Parathyroid adenoma (tissue), 2 donors: ENCODE results near the gene UBE3A.

ENCODE experiments used
- H2AFZ ChIP-seq: fragments of 300-600 bp; sonication (generic); one replicate; pipeline ENCODE4 v1.7.0; 2017; ENCODE audit warnings: antibody characterized with exemption, mild to moderate bottlenecking
- H3K27ac ChIP-seq: fragments of 300-600 bp; sonication (generic); one replicate; pipeline ENCODE4 v1.7.0; 2017
- H3K27me3 ChIP-seq: fragments of 300-600 bp; sonication (generic); one replicate; pipeline ENCODE4 v1.7.0; 2017; ENCODE audit warnings: low read length; ENCODE audit not compliant: control insufficient read depth, insufficient read depth
- H3K36me3 ChIP-seq: fragments of 300-600 bp; sonication (generic); one replicate; pipeline ENCODE4 v1.7.0; 2017; ENCODE audit warnings: low read length; ENCODE audit not compliant: control insufficient read depth, insufficient read depth
- H3K4me1 ChIP-seq: fragments of 300-600 bp; sonication (generic); one replicate; pipeline ENCODE4 v1.7.0; 2017; ENCODE audit warnings: control low read depth
- H3K4me2 ChIP-seq: fragments of 300-600 bp; sonication (generic); one replicate; pipeline ENCODE4 v1.7.0; 2017; ENCODE audit warnings: low read length
- H3K4me3 ChIP-seq: fragments of 300-600 bp; sonication (generic); one replicate; pipeline ENCODE4 v1.7.0; 2017; ENCODE audit warnings: low read depth, low read length
- H3K79me2 ChIP-seq: fragments of 300-600 bp; sonication (generic); one replicate; pipeline ENCODE4 v1.7.0; 2017; ENCODE audit warnings: control low read depth
- H3K9ac ChIP-seq: fragments of 300-600 bp; sonication (generic); one replicate; pipeline ENCODE4 v1.7.0; 2017; ENCODE audit warnings: mild to moderate bottlenecking
- H3K9me3 ChIP-seq: fragments of 300-600 bp; sonication (generic); one replicate; pipeline ENCODE4 v1.7.0; 2017; ENCODE audit warnings: low read length; ENCODE audit not compliant: control insufficient read depth
- TF ChIP-seq, protein P1 (sequence below): fragments of 300-600 bp; sonication (generic); IDR thresholded peaks from one replicate; pipeline ENCODE4 v1.7.0; 2017; ENCODE audit warnings: antibody characterized with exemption, mild to moderate bottlenecking
- donor health status: primary hyperparathyroidism.

The UBE3A gene

DNA sequence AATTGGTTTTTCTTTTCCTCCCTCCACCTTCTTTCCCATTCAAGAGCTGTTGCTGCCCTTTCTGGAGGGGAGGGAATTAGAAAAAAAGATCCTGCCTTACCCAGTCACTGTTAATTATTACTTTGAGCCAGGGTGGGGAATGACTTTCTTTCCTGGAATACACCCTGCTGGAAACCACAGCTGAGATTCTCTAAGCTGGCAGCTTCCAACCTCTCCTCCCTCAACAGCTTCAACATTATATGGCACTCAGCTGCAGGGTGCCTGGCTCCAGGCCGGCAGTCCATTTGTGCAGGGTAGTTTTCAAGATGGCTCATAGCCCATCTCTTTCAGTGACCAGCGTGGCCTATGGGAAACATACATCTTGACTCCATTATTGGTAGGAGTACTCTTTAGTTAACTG is 105.8 kb downstream of the UBE3A start:
- H3K4me1 ChIP-seq, result no peaks in the 10 kb centered on the region
- TF ChIP-seq, protein P1, sequence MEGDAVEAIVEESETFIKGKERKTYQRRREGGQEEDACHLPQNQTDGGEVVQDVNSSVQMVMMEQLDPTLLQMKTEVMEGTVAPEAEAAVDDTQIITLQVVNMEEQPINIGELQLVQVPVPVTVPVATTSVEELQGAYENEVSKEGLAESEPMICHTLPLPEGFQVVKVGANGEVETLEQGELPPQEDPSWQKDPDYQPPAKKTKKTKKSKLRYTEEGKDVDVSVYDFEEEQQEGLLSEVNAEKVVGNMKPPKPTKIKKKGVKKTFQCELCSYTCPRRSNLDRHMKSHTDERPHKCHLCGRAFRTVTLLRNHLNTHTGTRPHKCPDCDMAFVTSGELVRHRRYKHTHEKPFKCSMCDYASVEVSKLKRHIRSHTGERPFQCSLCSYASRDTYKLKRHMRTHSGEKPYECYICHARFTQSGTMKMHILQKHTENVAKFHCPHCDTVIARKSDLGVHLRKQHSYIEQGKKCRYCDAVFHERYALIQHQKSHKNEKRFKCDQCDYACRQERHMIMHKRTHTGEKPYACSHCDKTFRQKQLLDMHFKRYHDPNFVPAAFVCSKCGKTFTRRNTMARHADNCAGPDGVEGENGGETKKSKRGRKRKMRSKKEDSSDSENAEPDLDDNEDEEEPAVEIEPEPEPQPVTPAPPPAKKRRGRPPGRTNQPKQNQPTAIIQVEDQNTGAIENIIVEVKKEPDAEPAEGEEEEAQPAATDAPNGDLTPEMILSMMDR, result no peak
- no peak overlapping the region for H3K27ac ChIP-seq
- no peaks in the 10 kb centered on the region for H3K9me3 ChIP-seq
- no peak overlapping the region for H3K4me2 ChIP-seq
- H3K27me3 ChIP-seq, result no peaks in the 10 kb centered on the region
- H3K4me3 ChIP-seq, result no peak overlapping the region
- H3K9ac ChIP-seq, result no peak overlapping the region
- no peaks in the 10 kb centered on the region for H3K79me2 ChIP-seq
- no peak overlapping the region for H2AFZ ChIP-seq
- no peaks in the 10 kb centered on the region for H3K36me3 ChIP-seq

DNA sequence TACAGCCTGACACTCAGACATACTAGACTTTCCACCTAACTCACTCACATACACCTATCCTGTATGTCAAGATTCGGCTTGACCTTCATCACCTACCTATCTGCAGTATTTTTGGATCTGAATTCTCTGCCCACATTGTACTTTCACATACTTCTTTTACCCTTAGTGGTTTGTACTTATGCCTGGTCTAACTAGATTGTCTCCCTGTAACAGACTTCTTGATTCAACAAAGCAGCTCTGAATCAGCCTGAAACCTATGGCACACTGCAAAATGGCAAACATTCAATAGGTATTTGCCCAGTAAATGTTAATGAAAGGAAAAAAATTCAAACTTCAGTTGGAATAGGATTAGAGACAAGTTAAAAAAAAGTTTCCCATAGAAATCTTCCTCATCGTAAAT is 106.5 kb downstream of the UBE3A start:
- no peaks in the 10 kb centered on the region for H3K27me3 ChIP-seq
- H3K27ac ChIP-seq, result no peak overlapping the region
- H3K4me2 ChIP-seq, result no peak overlapping the region
- H3K4me1 ChIP-seq, result no peaks in the 10 kb centered on the region
- H3K9ac ChIP-seq, result no peak overlapping the region
- H3K79me2 ChIP-seq, result no peaks in the 10 kb centered on the region
- TF ChIP-seq, protein P1, result no peak
- no peaks in the 10 kb centered on the region for H3K9me3 ChIP-seq
- no peak overlapping the region for H3K4me3 ChIP-seq
- no peaks in the 10 kb centered on the region for H3K36me3 ChIP-seq
- H2AFZ ChIP-seq, result no peak overlapping the region

DNA sequence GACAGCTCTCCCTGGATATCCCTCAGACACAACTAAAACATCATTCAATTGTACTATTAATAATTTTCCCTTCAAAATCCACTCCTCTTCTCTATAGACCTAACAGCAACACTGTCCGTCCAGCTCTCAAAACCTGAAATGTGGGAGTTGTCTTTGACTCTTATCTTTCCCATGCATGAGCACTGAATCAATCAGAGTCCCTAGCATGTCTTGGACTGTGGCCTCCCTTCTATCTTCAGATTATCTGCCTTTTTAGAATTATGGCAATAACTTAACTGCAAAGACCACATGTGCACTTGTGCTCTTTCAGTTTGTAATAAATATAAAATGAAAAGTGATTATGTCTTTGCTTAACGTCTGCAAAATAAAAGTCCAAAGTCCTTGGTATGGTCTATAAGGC is 107.0 kb downstream of the UBE3A start:
- no peak overlapping the region for H3K4me2 ChIP-seq
- no peaks in the 10 kb centered on the region for H3K36me3 ChIP-seq
- no peak overlapping the region for H3K9ac ChIP-seq
- H3K27me3 ChIP-seq, result no peaks in the 10 kb centered on the region
- no peaks in the 10 kb centered on the region for H3K79me2 ChIP-seq
- TF ChIP-seq, protein P1, result no peak
- H3K27ac ChIP-seq, result no peak overlapping the region
- no peak overlapping the region for H3K4me3 ChIP-seq
- H3K4me1 ChIP-seq, result no peaks in the 10 kb centered on the region
- H2AFZ ChIP-seq, result no peak overlapping the region
- H3K9me3 ChIP-seq, result no peaks in the 10 kb centered on the region

DNA sequence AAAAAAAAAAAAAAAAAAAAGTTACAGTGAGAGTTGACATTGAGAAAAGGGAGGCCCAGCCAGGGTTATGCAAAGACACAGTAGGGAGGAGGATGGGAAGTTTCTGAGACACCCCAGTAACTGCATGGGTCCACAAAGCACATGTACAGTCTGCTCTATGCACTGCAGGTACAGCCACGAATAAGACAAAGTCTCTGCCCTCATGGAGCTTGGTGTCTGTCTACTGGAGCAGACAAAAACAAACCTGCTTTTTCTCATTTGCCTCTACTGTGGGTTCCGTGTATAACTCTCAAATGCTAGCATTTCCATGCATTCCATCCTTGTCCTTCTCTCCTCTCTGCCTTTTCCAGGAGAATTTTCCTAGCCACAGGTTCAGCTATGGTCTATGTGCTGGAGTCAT is 107.4 kb downstream of the UBE3A start:
- Histone ChIP-seq H3K27me3 (no peaks in the 10 kb centered on the region), H3K27ac (no peak overlapping the region), H3K36me3 (no peaks in the 10 kb centered on the region), H3K4me1 (no peaks in the 10 kb centered on the region), H3K4me2 (no peak overlapping the region), H3K9me3 (no peaks in the 10 kb centered on the region), H3K9ac (no peak overlapping the region), H3K4me3 (no peak overlapping the region), H2AFZ (no peak overlapping the region), H3K79me2 (no peaks in the 10 kb centered on the region)
- TF ChIP-seq, protein P1, result no peak

DNA sequence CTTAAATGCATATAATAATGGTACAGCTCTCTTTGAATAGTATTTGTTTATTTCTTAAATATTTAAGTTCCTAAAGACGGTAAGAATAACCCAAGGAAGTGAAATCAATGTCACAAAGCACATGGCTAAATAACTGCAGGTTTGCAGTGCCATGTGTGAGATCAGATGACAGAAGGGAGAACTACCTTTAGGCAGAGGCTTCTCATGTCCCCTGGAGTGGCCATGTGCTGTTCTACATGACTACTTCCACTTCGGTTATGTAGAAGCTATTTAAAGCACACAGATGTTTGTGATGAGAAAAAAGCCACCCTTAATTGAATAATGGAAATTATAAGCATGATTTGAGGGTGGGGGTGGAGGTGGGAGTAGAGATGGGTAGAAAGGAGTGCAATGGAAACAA is 109.1 kb downstream of the UBE3A start:
- Histone ChIP-seq H3K9me3 (no peaks in the 10 kb centered on the region), H3K79me2 (no peaks in the 10 kb centered on the region), H3K9ac (no peak overlapping the region), H3K4me1 (no peaks in the 10 kb centered on the region), H3K36me3 (no peaks in the 10 kb centered on the region), H3K4me3 (no peak overlapping the region), H3K27ac (no peak overlapping the region), H3K4me2 (no peak overlapping the region), H3K27me3 (no peaks in the 10 kb centered on the region), H2AFZ (no peak overlapping the region)
- TF ChIP-seq, protein P1, result no peak
